Left hindlimb (tissue), 1 donor: ENCODE measurements around the gene STXBP4.

Source experiments
- DNase-seq: peaks from one replicate; pipeline ENCODE4 v3.0.0-alpha.2; 2018

STXBP4 gene

DNA sequence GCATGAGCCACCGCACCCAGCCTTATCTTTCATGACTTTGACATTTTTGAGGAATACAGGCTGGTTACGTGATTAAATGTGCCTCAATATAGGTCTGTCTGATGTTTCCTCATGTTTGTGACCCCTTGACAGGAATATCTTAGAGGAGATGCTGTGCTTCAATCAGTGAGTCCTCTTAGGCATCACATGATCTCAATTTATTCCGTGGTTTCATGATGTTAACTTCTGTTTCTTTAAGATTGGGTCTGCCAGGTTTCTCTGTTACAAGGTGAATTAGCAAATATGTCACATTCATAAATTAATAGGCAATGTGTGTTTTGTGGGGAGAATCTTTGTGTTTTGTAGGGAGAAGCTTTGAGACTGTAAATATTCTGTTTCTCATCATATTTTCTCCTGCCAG, 3.3 kb downstream of the STXBP4 start:
- no peak for DNase-seq

DNA sequence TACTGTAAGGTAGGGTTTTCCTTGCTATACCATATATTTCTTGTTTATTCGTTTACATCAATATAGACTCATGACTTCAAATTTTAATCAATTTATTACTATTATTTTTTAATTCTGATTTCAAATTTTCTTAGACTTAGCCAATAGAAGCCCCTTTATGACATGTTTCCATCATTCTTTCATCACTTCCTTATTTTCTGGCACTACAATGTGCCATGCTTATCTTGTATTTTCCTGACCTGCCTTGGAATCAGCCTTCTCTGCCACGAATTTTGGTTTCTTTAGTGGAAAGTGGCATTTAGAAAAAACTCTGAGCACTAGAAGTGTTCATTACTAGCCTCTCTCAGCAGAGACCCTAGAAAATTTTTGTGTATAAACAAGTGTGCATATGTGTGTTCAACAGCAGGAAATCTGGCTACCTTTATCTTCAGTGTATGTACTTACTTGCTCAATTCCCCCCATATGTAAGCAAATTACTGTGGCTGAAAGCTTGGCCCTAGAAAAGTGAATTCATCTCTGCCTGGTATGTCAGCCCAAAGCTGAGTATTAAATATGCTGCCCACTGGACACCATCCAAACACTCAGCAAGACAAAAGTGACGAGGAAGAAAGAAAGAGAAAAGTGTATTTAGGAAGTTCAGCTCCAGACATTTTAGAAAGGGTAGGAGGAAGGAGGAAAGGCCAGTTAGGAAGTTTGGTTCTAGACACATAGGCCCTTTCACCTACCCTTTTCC, 4.0 kb downstream of the STXBP4 start:
- DNase-seq = no peak

DNA sequence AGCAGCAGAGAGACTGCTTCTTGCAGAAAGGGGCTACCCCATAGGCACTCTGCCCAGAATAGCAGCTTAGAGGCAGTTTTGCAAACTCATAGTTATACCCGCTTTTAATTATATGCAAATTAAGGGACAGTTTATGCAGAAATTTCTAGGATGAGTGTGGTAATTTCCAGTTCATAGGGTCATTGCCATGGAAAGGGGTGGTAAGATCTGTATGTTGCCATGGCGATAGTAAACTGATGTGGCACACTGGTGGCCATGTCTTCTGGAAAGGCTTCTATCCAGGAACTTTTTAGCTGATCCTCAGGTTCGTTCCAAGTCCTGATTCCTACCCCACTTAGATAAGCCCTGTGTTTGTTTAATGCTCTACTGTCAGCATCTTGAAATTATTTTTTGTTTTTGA, 6.2 kb downstream of the STXBP4 start:
- DNase-seq = no peak

DNA sequence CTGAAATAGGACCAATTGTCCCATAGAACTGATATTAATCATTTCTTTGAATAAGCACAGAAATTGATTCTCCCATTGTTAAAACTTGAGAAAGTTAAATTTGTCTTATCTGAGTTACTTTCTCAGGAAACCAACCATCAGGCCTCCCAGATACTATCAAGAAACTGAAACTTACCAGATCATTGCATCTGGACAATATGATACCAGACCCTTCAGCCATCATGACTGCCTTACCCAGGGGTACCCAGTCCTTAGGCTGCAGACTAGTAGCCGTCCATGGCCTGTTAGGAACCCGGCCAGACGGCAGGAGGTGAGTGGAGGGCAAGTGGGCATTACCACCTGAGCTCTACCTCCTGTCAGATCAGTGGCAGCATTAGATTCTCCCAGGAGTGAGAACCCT, 7.8 kb downstream of the STXBP4 start:
- DNase-seq = no peak

DNA sequence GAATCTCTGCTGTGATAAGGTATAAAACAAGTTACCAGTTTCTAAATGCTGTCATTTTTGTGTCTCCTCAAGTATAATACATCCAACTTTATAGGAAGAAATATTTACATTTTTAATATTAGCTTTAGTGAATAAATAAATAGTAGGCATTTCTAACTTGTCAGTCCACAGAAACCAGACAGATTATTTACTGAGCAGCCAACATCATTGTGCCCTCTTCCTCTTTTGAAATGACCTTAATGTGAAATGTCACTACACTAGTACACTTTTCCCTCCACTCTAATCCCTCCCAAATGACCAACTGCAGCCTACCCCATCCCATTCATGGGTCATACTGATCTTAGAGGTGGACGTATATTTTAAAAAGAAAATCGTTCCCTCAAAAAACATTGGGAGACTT, 9.2 kb downstream of the STXBP4 start:
- DNase-seq = no peak

DNA sequence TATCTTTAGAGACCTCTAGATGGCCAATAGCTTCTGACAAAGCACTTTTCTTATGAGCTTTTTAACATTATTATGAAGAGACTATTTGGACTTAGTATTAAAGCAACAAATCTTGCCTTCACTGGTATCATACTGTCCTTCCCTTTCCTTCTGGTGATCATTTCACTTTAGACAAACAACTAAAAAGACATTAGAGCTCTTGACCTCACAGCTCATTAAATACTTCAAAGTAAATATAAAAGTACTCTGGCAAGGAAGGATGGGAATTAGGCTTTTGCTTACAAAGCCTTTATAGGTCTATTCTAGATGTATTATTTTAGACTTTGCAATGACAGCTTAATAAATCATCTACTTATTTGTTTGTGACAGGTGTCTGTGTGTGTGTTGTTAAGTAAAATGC, 11.1 kb downstream of the STXBP4 start:
- DNase-seq = no peak

DNA sequence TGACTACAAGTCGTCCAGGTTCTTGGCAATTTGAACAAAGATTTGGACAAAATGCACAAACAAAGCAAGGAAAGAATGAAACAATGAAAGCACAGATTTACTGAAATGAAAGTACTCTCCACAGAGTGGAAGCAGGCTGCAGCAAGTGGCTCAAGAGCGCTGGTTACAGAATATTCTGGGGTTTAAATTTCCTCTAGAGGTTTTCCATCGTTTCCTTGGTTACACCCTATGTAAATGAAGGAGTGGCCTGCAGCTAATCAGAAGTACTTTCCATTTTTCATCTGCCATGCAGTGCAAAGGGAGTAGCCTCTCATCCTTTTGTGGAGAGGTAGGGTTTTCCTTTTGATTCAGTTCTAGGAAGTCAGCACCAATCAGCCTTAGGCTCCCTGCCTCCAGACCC, 11.8 kb downstream of the STXBP4 start:
- DNase-seq = no peak

DNA sequence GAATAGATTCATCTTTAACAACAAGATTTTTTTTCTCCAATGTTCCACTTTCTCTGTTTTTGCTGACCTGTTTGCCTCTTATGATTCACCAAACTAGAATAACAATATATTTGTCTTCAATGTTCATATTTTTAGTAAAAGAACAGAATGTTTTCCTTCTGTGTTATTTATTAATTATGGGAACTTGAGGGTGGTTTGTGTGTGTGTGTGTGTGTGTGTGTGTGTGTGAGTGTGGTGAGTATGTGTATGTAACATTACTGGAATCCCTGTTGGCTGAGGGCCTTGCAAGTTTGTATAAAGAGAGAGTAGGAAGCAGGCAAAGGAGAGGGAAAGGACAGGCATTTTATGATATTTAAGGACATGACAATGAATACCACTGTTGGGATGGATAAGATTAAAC, 13.8 kb downstream of the STXBP4 start:
- no peak for DNase-seq

DNA sequence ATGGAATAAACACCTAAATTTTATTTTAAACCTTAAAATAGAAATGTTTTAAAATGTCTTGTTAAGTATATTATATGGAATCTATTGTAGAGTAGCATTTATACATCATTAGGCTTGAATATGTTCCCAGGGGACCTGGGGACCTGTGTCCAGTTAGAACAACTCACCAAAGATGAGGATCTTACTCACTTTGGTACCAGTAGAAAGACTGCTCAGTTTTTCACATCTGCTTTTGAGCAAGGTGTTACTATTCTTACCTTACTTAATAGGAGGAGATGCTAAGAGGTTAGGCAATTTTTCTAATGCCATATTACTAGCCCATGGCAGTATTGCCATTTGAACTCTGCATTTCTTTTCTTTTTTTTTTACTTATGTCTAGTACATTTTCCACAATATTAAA, 14.7 kb downstream of the STXBP4 start:
- DNase-seq = no peak

DNA sequence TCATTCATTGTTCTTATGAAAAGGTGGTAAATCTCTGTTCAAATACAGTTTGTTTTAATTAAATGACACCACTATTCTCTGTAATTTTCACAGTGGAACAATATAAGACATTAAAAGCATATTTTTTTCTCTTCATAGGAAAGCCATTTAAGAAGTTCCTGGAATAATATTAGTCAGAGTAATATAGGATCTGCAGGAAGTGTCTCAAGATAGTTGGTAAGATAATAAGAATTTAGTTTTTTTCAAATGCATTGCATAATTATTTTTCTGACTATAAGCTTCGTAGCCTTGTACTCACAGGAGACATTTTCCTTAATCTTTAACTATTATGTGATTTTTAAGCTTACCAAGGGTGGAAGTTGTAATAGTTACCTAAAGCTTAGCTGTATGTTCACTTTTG, 16.9 kb downstream of the STXBP4 start:
- DNase-seq = no peak

DNA sequence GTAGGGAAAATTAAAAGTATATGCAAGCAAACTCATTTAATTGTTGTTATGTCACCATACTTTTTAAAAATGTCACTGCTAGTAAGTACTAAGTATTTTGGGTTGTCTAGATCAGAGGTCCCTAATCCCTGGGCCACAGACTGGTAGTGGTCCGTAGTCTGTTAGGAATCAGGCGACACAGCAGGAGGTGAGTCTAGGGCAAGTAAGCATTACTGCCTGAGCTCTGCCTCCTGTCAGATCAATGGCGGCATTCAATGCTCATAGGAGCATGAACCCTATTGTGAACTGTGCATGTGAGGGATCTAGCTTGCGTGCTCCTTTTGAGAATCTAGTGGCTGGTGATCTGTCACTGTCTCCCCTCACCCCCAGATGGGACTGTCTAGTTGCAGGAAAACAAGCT, 21.6 kb downstream of the STXBP4 start:
- no peak for DNase-seq

DNA sequence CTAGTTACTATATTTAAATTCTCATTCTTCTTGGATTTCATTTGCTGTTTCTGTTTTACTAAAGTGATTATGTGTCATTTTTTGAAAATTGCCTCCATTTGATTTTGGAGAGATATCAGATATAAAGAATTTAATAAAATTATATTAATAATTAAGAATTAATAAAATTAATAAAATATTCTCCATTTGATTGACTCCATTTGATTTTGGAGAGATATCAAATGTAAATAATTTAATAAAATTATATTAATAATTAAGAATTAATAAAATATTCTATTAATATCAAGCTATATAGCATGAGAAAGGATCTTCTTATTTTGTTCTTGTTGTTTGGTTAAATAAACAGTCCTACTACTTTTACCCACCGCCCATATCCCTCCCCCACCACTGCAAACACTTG, 23.0 kb downstream of the STXBP4 start:
- DNase-seq = no peak

DNA sequence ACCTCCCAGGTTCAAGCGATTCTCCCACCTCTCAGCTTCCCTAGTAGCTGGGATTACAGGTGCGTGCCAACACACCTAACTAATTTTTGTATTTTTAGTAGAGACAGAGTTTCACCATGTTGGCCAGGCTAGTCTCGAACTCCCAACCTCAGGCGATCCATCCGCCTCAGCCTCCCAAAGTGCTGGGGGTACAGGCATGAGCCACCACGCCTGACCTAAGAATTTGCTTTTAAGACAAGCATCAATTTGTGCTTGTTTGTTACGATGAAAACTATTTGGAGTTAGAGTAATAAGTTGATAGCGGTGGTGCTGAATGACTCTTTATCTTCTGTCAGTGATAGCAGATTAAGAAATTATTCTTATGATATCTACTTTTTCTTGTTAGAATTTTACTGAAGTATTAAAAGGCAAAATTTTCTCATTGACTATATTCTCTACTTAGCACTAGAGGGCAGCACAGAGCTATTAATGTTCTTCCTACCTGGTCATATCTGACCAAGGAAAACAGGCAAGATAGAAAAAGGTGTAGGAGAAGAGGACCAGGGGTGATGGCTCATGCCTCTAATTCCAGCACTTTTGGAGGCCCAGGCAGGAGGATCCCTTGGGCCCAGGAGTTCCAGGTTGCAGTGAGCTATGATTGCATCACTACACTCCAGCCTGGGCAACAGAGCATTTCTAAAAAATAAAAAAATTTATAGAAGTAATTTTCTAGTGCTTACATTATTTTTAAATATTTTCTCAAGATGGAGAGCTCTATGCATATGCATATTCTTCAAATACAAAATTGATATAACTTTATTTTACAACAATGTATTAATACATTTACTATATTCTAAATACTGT, 24.5 kb downstream of the STXBP4 start:
- no peak for DNase-seq

DNA sequence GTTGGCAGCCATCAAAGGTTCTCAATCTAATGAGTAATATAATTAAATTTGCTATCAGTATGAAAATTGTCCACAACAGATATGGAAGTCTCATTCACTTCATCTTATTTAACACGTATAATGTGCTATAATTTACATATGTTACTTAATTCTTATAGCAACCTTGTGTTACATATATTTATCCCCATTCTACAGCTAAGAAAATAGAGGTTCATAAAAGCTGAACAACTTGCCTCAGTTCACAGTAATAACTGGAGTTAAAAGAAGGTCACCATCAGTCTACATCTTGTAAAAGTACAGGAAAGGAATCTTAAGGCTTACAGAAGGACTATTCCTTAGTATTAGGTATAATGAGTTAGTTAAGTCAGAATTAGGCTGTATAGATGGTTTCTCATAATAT, 27.9 kb downstream of the STXBP4 start:
- no peak for DNase-seq

DNA sequence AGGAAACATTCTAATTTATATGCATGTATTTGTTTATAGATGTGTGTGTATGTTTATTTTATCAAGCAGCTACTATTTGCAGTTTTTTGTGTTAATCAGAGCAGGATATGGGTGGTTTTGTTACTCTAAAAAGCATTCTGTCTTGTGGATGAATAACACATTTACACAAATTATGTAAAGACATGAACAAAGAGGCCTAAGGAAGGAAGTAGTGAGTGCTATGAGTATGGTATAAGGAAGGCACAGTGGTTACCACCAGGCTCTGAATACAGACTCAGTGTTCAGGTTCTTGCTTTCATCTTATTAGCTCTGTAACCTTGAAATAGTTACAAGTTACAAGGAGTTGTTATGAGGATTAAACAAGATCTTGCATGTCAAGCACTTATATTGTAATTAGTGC, 33.9 kb downstream of the STXBP4 start:
- no peak for DNase-seq

DNA sequence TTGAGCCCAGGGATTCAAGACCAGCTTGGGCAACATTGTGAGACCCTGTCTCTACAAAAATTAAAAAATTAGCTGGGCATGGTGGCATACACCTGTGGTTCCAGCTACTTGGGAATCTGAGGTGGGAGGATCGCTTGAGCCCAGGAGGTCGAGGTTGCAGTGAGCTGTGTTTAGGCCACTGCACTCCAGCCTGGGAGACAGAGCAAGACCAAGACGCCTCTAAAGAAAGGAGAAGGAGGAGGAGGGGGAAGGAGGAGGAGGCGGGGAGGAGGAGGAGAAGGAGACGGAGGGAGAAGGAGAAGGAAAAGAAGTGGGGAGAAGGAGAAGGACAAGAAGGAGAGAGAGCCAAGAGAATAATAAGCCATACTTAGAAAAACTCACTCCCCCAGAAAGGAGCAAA, 35.9 kb downstream of the STXBP4 start:
- no peak for DNase-seq

DNA sequence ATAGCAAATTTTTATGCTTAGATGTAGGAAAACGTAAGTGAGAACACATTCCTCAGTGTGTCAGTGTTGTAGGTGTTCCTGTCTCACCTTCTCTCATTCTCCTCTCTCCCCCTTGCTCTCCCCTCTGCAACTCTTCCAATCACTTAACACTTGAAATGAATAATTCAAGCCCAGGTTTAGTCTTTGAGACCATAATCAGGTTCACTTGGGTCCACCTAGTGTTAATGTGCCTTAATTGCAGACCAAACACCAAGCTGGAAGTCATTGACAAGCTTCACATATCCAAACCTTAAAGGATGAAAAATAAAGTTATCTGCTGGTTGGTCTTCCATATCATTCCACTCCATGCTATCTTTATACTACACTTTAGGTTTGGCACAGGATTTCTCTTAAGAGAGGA, 37.0 kb downstream of the STXBP4 start:
- DNase-seq = no peak

DNA sequence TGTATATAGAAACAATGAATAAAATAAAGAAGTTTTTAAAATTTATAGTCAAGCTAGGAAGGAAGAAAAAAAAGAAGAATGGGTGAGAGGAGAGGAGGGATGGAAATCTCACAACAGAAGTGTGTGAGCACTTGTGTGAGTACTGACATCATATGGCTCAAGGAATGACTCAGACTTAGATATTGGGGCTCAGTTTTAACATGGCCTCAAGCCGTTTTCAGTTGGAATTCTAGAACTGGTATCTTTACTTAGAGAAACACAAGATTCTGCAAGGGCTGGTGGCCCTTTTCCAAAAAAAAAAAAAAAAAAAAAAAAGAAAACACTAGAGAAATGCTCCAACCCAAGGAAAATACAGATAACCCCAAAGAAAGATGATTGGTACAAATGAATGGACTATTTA, 55.1 kb downstream of the STXBP4 start:
- no peak for DNase-seq

DNA sequence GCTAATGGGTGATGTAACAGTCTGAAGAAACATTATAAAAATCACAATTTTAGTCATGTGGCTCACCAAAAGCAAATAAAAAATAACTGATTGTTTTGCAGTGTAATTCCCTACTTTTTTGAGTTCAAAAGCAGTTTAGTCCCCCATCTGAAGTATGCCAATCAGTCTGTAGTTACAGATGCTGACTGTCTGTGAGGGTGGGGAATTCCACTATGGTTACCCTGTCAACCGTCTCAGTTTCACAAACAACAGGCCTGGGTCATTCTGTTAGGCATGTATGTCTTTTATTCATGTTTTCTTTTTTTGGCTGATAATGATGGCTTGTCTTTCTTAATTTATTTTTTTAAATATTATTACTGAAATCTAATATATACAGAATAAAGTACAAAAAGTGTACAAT, 69.3 kb downstream of the STXBP4 start:
- no peak for DNase-seq

DNA sequence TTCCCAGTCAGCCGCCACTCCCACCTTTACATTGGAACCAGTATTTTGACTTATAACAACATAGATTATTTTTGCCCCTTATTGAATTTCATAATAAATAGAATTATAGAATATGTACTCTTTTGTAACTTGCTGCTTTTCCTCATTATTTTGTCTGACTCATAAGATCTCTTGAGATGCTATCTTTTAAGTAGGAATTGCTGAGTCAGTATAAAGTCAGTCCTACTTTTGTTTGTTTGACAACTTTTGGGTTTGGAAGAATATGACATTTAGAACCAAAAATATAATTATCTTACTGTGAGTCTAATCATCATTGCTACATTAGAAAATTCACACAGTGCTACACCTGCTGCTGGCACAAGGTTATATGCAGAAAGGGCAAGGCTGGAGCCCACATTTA, 69.7 kb downstream of the STXBP4 start:
- DNase-seq = no peak

DNA sequence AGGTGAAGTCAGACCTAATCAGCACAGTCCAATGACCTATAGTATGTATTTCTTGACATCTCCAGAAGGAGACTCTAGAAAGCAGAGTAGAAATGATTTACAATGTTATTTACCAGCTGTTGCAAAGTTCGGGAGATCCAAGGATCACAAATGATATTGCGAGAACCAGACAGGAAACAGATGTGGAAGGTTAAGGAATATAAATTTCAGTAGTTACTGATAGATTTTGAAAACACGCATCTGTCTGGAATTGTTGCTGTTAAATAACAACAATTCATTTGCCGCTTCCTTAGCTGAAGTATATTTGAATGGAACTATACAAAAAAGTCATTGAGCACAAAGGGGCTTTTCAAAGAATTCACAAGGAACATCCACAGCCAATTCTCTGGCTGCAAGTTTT, 72.0 kb downstream of the STXBP4 start:
- DNase-seq = no peak

DNA sequence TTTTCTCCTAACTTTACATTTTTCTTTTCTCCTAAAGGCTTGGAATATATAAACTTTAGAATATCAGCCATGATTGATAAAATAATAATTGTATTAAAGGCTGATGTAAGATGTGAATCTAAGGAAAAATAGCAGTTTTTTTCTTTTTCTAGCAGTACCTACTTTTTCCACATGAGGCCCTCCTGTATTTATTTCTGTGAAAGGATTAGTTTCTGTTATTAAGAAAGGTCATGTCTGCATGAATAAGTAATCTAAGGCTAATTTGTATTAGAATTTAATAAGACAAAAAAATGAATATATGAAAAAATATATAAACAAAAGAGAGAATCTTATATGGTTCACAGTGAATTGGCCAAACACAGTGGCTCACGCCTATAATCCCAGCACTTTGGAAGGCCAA, 85.3 kb downstream of the STXBP4 start:
- no peak for DNase-seq

DNA sequence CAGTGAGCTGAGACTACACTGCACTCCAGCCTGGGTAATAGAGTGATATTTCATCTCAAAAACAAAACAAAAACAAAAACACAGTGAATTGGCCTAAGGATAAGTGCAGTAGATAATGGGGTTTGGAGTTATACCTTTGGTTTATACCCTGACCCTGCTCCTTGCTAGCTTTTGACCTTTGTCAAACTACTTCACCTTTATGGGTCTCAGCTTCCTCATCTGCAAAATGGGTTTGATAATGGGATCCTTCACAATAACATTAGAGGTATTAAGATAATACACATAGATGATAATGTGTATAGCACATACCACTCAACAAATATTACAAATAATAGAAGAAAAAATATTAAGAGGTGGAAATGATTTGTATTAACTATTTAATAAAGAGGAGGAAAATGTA, 85.9 kb downstream of the STXBP4 start:
- no peak for DNase-seq

DNA sequence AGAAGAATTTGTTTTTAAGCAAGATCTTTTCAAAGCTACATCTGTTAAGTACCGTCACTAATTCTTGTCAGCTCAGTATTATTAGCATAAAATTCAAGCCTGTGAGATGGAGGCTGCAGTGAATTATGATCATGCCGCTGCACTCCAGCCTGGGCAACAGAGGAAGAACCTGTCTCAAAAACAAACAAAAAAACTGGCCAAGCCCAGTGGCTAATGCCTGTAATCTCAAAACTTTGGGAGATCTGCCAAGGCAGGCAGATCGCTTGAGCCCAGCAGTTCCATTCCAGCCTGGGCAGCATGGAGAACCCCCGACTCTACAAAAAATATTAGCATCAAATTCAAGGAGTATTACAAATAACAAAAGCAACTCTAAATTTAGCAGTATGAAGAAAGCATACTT, 88.0 kb downstream of the STXBP4 start:
- no peak for DNase-seq

DNA sequence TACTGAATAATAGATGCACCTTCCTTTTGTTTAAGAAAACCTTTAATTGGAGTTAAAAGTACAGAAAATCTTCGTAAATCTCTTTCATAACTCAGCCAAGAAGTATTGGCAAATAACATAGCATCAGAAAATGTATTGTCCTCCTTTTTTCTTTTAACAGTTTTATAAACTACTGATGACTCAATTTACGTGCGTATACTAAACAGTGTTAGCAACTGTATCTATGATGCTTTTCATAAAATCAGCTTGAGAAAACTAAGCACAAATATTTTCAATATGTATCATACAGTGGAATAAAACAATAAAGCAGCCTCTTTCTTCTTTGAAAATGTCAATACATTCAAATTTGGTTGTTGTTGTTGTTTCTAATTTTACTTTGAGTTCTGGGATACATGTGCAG, 88.6 kb downstream of the STXBP4 start:
- DNase-seq = no peak
